Type B pancreatic cell (in vitro differentiated cells): Measurements from ENCODE around the gene SLC8B1. TPM values are rescaled to one million over a fixed set of nuclear protein-coding genes. Genes with fewer than 3 reads are reported as not detected.

Experiments used
- DNase-seq: peaks from one replicate; pipeline ENCODE4 v3.0.0; 2021; ENCODE audit warnings: mixed read lengths; ENCODE audit not compliant: unreplicated experiment; ENCODE audit errors: extremely low spot score
- H3K27ac Mint-ChIP-seq: 2 replicates; pipeline ENCODE4 v1.8.0; 2021; ENCODE audit warnings: mild to moderate bottlenecking, mixed read lengths
- H3K27me3 Mint-ChIP-seq: 2 replicates; pipeline ENCODE4 v1.8.0; 2021; ENCODE audit warnings: mixed read lengths
- H3K36me3 Mint-ChIP-seq: 2 replicates; pipeline ENCODE4 v1.8.0; 2021; ENCODE audit warnings: mixed read lengths
- H3K4me1 Mint-ChIP-seq: one replicate; pipeline ENCODE4 v1.8.0; 2021; ENCODE audit warnings: mixed read lengths; ENCODE audit not compliant: unreplicated experiment
- H3K4me3 Mint-ChIP-seq: 2 replicates; pipeline ENCODE4 v1.8.0; 2021; ENCODE audit warnings: mild to moderate bottlenecking, mixed read lengths
- H3K9me3 Mint-ChIP-seq: 2 replicates; pipeline ENCODE4 v1.8.0; 2021; ENCODE audit warnings: mixed read lengths
- total RNA-seq: library from RNA; stranded (reverse); gene quantifications from 2 replicates; pipeline ENCODE4 v1.2.1, GENCODE V29; 2021; ENCODE audit warnings: low replicate concordance
- TF ChIP-seq, protein P1 (sequence below): fragments of 200-600 bp; sonication (generic); conservative IDR thresholded peaks from 2 replicates; pipeline ENCODE4 v1.5.0; 2021; ENCODE audit warnings: antibody characterized with exemption, mild to moderate bottlenecking

Gene SLC8B1
- total RNA-seq, 1 donor from 2014 or later = 29.6 TPM

- peaks cover 20% of the 10 kb centered on the region for H3K36me3 Mint-ChIP-seq
- DNase-seq = no peak
- no peak overlapping the region for H3K27ac Mint-ChIP-seq
- H3K4me3 Mint-ChIP-seq = no peak overlapping the region
- no peaks in the 10 kb centered on the region for H3K4me1 Mint-ChIP-seq
- no peaks in the 10 kb centered on the region for H3K9me3 Mint-ChIP-seq
- TF ChIP-seq, protein P1, sequence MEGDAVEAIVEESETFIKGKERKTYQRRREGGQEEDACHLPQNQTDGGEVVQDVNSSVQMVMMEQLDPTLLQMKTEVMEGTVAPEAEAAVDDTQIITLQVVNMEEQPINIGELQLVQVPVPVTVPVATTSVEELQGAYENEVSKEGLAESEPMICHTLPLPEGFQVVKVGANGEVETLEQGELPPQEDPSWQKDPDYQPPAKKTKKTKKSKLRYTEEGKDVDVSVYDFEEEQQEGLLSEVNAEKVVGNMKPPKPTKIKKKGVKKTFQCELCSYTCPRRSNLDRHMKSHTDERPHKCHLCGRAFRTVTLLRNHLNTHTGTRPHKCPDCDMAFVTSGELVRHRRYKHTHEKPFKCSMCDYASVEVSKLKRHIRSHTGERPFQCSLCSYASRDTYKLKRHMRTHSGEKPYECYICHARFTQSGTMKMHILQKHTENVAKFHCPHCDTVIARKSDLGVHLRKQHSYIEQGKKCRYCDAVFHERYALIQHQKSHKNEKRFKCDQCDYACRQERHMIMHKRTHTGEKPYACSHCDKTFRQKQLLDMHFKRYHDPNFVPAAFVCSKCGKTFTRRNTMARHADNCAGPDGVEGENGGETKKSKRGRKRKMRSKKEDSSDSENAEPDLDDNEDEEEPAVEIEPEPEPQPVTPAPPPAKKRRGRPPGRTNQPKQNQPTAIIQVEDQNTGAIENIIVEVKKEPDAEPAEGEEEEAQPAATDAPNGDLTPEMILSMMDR = no peak
- no peaks in the 10 kb centered on the region for H3K27me3 Mint-ChIP-seq
These were observed 39.1 kb upstream of the SLC8B1 start for GRCh38 chr12:113373969-113374368.

- peaks cover 20% of the 10 kb centered on the region for H3K36me3 Mint-ChIP-seq
- H3K27ac Mint-ChIP-seq = no peak overlapping the region
- no peaks in the 10 kb centered on the region for H3K9me3 Mint-ChIP-seq
- H3K4me1 Mint-ChIP-seq = no peaks in the 10 kb centered on the region
- TF ChIP-seq, protein P1 = no peak
- H3K27me3 Mint-ChIP-seq = no peaks in the 10 kb centered on the region
- H3K4me3 Mint-ChIP-seq = no peak overlapping the region
- DNase-seq = no peak
These were observed 38.5 kb upstream of the SLC8B1 start for GRCh38 chr12:113373440-113373839.

DNA sequence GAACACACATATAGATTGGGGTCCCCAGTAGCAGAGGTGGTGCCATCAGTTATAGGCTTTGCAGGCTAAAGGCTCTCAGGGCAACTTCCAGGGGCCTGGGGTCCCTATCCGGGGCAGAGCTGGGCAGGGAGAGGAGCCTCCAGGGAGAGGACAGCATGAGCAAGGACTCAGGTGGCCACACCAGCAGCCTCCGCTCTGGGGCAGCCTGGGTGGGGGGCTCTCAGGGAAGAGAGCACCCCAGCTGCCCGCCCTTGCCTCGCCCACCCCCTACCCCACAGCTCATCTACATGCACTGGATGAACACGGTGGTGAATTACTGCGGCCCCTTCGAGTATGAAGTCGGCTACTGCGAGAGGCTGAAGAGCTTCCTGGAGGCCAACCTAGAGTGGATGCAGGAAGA, 37.5 kb upstream of the SLC8B1 start:
- TF ChIP-seq, protein P1 = no peak
- Mint-ChIP-seq H3K9me3 (no peaks in the 10 kb centered on the region), H3K27ac (no peak overlapping the region), H3K36me3 (peaks cover 17% of the 10 kb centered on the region), H3K27me3 (no peaks in the 10 kb centered on the region), H3K4me3 (no peak overlapping the region), H3K4me1 (no peaks in the 10 kb centered on the region)
- no peak for DNase-seq

- Mint-ChIP-seq H3K36me3 (peaks cover 13% of the 10 kb centered on the region), H3K27me3 (no peaks in the 10 kb centered on the region), H3K4me3 (no peak overlapping the region), H3K27ac (no peak overlapping the region), H3K9me3 (no peaks in the 10 kb centered on the region), H3K4me1 (no peaks in the 10 kb centered on the region)
- TF ChIP-seq, protein P1 = no peak
- no peak for DNase-seq
These were observed 36.9 kb upstream of the SLC8B1 start for GRCh38 chr12:113371808-113372207.

- no peak for DNase-seq
- no peak overlapping the region for H3K4me3 Mint-ChIP-seq
- H3K9me3 Mint-ChIP-seq = no peaks in the 10 kb centered on the region
- TF ChIP-seq, protein P1 = no peak
- H3K4me1 Mint-ChIP-seq = no peaks in the 10 kb centered on the region
- no peaks in the 10 kb centered on the region for H3K27me3 Mint-ChIP-seq
- H3K36me3 Mint-ChIP-seq = peaks cover 13% of the 10 kb centered on the region
- H3K27ac Mint-ChIP-seq = no peak overlapping the region
These were observed 36.2 kb upstream of the SLC8B1 start for GRCh38 chr12:113370923-113371682.
